CD4-positive, alpha-beta T cell (primary cell): Measurements from ENCODE around the gene NKIRAS2. TPM values are rescaled to one million over a fixed set of nuclear protein-coding genes. Genes with fewer than 3 reads are reported as not detected.

Experiments used
- ATAC-seq: fragments of 200-7000 bp; cut with Tn5 transposase; one replicate; pipeline ENCODE4 v1.10.0; 2022; ENCODE audit warnings: mild to moderate bottlenecking; ENCODE audit not compliant: poor library complexity
- CTCF ChIA-PET: fragments of 350-600 bp; sonication (Branson Sonifier 250); formaldehyde crosslinking; loops from one replicate; lab custom pipeline; 2021; ENCODE audit warnings: antibody characterized with exemption, inconsistent platforms; lab: Charles Lee
- POLR2A ChIA-PET: fragments of 350-600 bp; sonication (Branson Sonifier 250); formaldehyde crosslinking; loops from one replicate; lab custom pipeline; 2021; ENCODE audit warnings: antibody characterized with exemption, inconsistent platforms; lab: Charles Lee
- DNase-seq, 14 experiments: peaks; one replicate each; pipeline ENCODE4 v3.0.0-alpha.2; 2013 to 2020; ENCODE audit warnings: mixed read lengths in 2 of 14
- H3K27ac ChIP-seq, 2 donors: one replicate each; pipeline versions ENCODE4 v1.5.1 to v1.7.0; 2013; ENCODE audit warnings: low read length in 2 of 2, low read depth in 1 of 2, mild to moderate bottlenecking in 1 of 2
- H3K27me3 ChIP-seq, 2 experiments: 1 replicate in 1 of 2; 2 replicates in 1 of 2; pipeline versions ENCODE4 v1.6.1 to v1.7.0; 2013; ENCODE audit warnings: low read length in 2 of 2, control low read depth in 1 of 2, mild to moderate bottlenecking in 1 of 2, moderate library complexity in 1 of 2; ENCODE audit not compliant: insufficient read depth in 2 of 2, control insufficient read depth in 1 of 2
- H3K36me3 ChIP-seq: one replicate; pipeline ENCODE4 v1.6.1; 2013; ENCODE audit warnings: low read length, control low read depth; ENCODE audit not compliant: insufficient read depth
- H3K4me1 ChIP-seq: one replicate; pipeline ENCODE4 v1.6.1; 2013; ENCODE audit warnings: low read length, control low read depth; ENCODE audit not compliant: insufficient read depth
- H3K4me3 ChIP-seq: one replicate; pipeline ENCODE4 v1.5.1; 2013; ENCODE audit warnings: mild to moderate bottlenecking, low read length, moderate library complexity
- H3K9me3 ChIP-seq, 2 experiments: 1 replicate in 1 of 2; 2 replicates in 1 of 2; pipeline versions ENCODE4 v1.6.1 to v1.7.0; 2013; ENCODE audit warnings: low read length in 2 of 2, mild to moderate bottlenecking in 2 of 2, control low read depth in 1 of 2, moderate library complexity in 1 of 2; ENCODE audit not compliant: control insufficient read depth in 1 of 2, insufficient read depth in 1 of 2
- H3K27ac Mint-ChIP-seq: one replicate; pipeline ENCODE4 v1.8.0; 2020; ENCODE audit warnings: mixed read lengths
- H3K27me3 Mint-ChIP-seq: one replicate; pipeline ENCODE4 v1.8.0; 2021; ENCODE audit warnings: mixed read lengths
- H3K36me3 Mint-ChIP-seq: one replicate; pipeline ENCODE4 v1.8.0; 2021; ENCODE audit warnings: low read depth, mixed read lengths
- H3K4me1 Mint-ChIP-seq: one replicate; pipeline ENCODE4 v1.8.0; 2021; ENCODE audit warnings: low read depth, mixed read lengths
- H3K4me3 Mint-ChIP-seq: one replicate; pipeline ENCODE4 v1.8.0; 2020; ENCODE audit warnings: mild to moderate bottlenecking, mixed read lengths
- H3K9me3 Mint-ChIP-seq: one replicate; pipeline ENCODE4 v1.8.0; 2020; ENCODE audit warnings: mixed read lengths
- intact Hi-C, 2 experiments: fragments of 100-400 bp; cut with DNase I in 1 of 2; cut with micrococcal nuclease in 1 of 2; formaldehyde crosslinking; loops; one replicate each; pipeline versions ENCODE4 v1.15.1 to v1.9.0; 2023 to 2025; cut with DNase I, micrococcal nuclease
- total RNA-seq, 174 experiments: library from RNA in 2 of 174; stranded (reverse) in 2 of 174; gene quantifications; one replicate each; pipeline ENCODE4 v1.2.3 and lab custom pipeline; 2021 to 2026
- TF ChIP-seq, protein P1 (sequence below): fragments of 200-600 bp; IDR thresholded peaks from one replicate; pipeline ENCODE4 v1.8.0; 2022; ENCODE audit warnings: antibody characterized with exemption, mild to moderate bottlenecking

The NKIRAS2 gene
- total RNA-seq, 2 experiments from 2014 or later = 12.5 to 12.9 TPM

DNA sequence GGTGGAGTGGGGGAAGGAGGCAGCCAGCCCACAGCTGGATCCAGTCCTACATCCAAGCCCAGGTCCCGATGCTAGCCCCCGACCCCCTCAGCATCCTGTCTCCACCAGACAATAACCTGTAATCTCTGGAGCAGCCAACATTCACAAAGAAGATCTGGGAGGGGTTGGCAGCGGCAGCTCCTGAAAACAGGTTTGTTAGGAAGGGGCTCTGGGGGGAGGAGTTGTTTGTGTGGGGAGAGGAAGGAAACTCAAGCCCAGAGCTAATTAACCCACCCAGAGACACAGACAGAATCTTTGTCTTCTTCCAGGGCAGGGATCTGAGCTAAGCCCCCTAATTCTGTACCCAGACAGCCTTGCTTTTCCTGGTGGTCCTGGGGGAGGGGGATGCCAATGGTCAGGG is 35.1 kb downstream of the NKIRAS2 start:
- POLR2A ChIA-PET = no interaction called here
- intact Hi-C loops = no loop called here

DNA sequence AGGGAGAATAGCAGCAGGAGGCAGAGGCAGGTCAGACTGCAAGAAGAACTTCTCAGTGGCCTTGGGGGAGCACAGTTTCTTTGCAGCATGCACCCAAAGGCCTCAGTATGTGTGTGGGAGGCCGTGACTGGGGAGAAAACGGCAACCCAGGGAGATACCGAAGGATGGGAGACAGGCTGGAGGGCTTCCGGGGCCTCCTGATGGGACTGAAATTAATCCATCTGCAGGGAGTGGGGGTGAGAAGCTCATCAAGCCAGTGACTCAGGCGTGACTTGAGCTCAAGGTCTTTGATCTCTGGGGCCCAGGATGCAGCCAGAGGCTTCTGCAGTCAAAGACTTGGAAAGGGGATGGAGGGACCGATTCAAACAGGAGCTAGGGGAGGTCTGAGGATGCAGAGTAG is 35.6 kb downstream of the NKIRAS2 start:
- H3K9me3 ChIP-seq = no peaks in the 10 kb centered on the region
- peaks cover 7% of the 10 kb centered on the region for H3K4me1 Mint-ChIP-seq

More for the DNA sequence above, 35.1 kb downstream of the NKIRAS2 start:
- no peak overlapping the region for H3K4me3 ChIP-seq
- ATAC-seq (no peak), DNase-seq (no peak)
- Mint-ChIP-seq H3K4me3 (no peak overlapping the region), H3K9me3 (no peaks in the 10 kb centered on the region), H3K27me3 (peaks cover 43% of the 10 kb centered on the region), H3K27ac (no peak overlapping the region), H3K4me1 (peaks cover 8% of the 10 kb centered on the region), H3K36me3 (no peaks in the 10 kb centered on the region)
- CTCF ChIA-PET = interaction anchor here (1.2 kb wide), 1 partner anchor 13 kb away, joined by 3 read pairs; no protein-coding TSS in a partner anchor
- no peak overlapping the region for H3K27ac ChIP-seq
- TF ChIP-seq, protein P1, sequence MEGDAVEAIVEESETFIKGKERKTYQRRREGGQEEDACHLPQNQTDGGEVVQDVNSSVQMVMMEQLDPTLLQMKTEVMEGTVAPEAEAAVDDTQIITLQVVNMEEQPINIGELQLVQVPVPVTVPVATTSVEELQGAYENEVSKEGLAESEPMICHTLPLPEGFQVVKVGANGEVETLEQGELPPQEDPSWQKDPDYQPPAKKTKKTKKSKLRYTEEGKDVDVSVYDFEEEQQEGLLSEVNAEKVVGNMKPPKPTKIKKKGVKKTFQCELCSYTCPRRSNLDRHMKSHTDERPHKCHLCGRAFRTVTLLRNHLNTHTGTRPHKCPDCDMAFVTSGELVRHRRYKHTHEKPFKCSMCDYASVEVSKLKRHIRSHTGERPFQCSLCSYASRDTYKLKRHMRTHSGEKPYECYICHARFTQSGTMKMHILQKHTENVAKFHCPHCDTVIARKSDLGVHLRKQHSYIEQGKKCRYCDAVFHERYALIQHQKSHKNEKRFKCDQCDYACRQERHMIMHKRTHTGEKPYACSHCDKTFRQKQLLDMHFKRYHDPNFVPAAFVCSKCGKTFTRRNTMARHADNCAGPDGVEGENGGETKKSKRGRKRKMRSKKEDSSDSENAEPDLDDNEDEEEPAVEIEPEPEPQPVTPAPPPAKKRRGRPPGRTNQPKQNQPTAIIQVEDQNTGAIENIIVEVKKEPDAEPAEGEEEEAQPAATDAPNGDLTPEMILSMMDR = no peak
- H3K4me1 ChIP-seq = peaks cover 11% of the 10 kb centered on the region
- no peaks in the 10 kb centered on the region for H3K9me3 ChIP-seq
- H3K36me3 ChIP-seq = no peaks in the 10 kb centered on the region
- peaks cover 13 to 16% of the 10 kb centered on the region in 2 experiments for H3K27me3 ChIP-seq

DNA sequence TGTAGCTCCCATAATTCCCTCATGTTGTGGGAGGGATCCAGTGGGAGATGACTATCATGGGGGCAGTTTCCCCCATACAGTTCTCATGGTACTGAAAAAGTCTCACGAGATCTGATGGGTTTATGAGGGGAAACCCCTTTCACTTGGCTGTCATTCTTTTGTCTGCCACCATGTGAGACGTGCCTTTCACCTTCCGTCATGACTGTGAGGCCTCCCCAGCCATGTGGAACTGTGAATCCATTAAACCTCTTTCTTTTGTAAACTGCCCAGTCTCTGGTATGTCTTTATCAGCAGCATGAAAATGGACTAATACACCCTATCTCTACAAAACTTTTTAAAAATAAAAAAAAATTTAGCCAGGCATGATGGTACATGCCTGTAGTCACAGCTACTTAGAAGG is 36.7 kb downstream of the NKIRAS2 start:
- POLR2A ChIA-PET = no interaction called here
- Histone ChIP-seq H3K9me3 (no peaks in the 10 kb centered on the region), H3K36me3 (no peaks in the 10 kb centered on the region), H3K4me1 (no peaks in the 10 kb centered on the region), H3K27me3 (peaks cover 13 to 16% of the 10 kb centered on the region in 2 experiments), H3K4me3 (no peak overlapping the region), H3K27ac (no peak overlapping the region)
- TF ChIP-seq, protein P1 = no peak
- Mint-ChIP-seq H3K27ac (no peak overlapping the region), H3K9me3 (no peaks in the 10 kb centered on the region), H3K4me3 (no peak overlapping the region), H3K36me3 (no peaks in the 10 kb centered on the region), H3K4me1 (no peaks in the 10 kb centered on the region), H3K27me3 (peaks cover 39% of the 10 kb centered on the region)
- DNase-seq (no peak), ATAC-seq (no peak)
- CTCF ChIA-PET = no interaction called here
- intact Hi-C loops = no loop called here

More for the DNA sequence above, 35.6 kb downstream of the NKIRAS2 start:
- peaks cover 13 to 16% of the 10 kb centered on the region in 2 experiments for H3K27me3 ChIP-seq
- DNase-seq = no peak
- Mint-ChIP-seq H3K4me3 (no peak overlapping the region), H3K36me3 (no peaks in the 10 kb centered on the region), H3K27ac (no peak overlapping the region), H3K27me3 (peaks cover 47% of the 10 kb centered on the region), H3K9me3 (no peaks in the 10 kb centered on the region)
- peaks cover 8% of the 10 kb centered on the region for H3K4me1 ChIP-seq
- CTCF ChIA-PET = interaction anchor here (0.6 to 1.2 kb wide), 2 partner anchors 12 to 174 kb away, joined by 3 read pairs; no protein-coding TSS in a partner anchor
- H3K27ac ChIP-seq = no peak overlapping the region
- no peaks in the 10 kb centered on the region for H3K36me3 ChIP-seq
- intact Hi-C loops = no loop called here
- ATAC-seq = no peak
- POLR2A ChIA-PET = no interaction called here
- no peak overlapping the region for H3K4me3 ChIP-seq
- TF ChIP-seq, protein P1 = no peak
